Epidermal melanocyte (primary cell): Measurements from ENCODE around the gene RND2.
"Not testable (repeated sequence)": the region's sequence is repeated elsewhere in the genome, so short reads cannot be mapped to it uniquely, and the experiment has no call there.

Source experiments
- DNase-seq: peaks from one replicate; pipeline ENCODE4 v3.0.0; 2011; ENCODE audit warnings: low spot score; ENCODE audit not compliant: insufficient read length

The RND2 gene

GRCh38 chr17:43027091-43028032, 2.3 kb downstream of the RND2 start:
- DNase-seq, result no peak

GRCh38 chr17:43028221-43028861, 3.3 kb downstream of the RND2 start:
- no peak for DNase-seq

GRCh38 chr17:43030137-43030767, 5.2 kb downstream of the RND2 start:
- no peak for DNase-seq

GRCh38 chr17:43031666-43032065, 6.6 kb downstream of the RND2 start:
- no peak for DNase-seq

GRCh38 chr17:43033948-43034881, 9.2 kb downstream of the RND2 start:
- DNase-seq, result no peak

- DNase-seq, result no peak
These were observed 9.9 kb downstream of the RND2 start for GRCh38 chr17:43034894-43035293.

GRCh38 chr17:43039646-43040045, 14.6 kb downstream of the RND2 start:
- DNase-seq, result no peak

- DNase-seq, result no peak
These were observed 15.6 kb downstream of the RND2 start for GRCh38 chr17:43040655-43041054.

GRCh38 chr17:43042025-43042628, 17.1 kb downstream of the RND2 start:
- DNase-seq, result no peak

- no peak for DNase-seq
These were observed 18.3 kb downstream of the RND2 start for GRCh38 chr17:43043307-43043706.

GRCh38 chr17:43044024-43044423, 19.0 kb downstream of the RND2 start:
- DNase-seq, result no peak

- no peak for DNase-seq
These were observed 26.9 kb downstream of the RND2 start for GRCh38 chr17:43051969-43052368.

- DNase-seq, result not testable (repeated sequence)
These were observed 28.0 kb downstream of the RND2 start for GRCh38 chr17:43053008-43053407.

- DNase-seq, result no peak
These were observed 31.0 kb downstream of the RND2 start for GRCh38 chr17:43056051-43056450.

GRCh38 chr17:43062984-43063638, 38.1 kb downstream of the RND2 start:
- DNase-seq, result no peak

GRCh38 chr17:43068570-43069367, 43.7 kb downstream of the RND2 start:
- DNase-seq, result no peak

- no peak for DNase-seq
These were observed 44.4 kb downstream of the RND2 start for GRCh38 chr17:43069368-43069898.

- DNase-seq, result no peak
These were observed 45.2 kb downstream of the RND2 start for GRCh38 chr17:43070257-43070656.

GRCh38 chr17:43070872-43071271, 45.8 kb downstream of the RND2 start:
- no peak for DNase-seq
